ENCODE data around the gene DPP4. TPM values are rescaled to one million over a fixed set of nuclear protein-coding genes. Genes with fewer than 3 reads are reported as not detected.
"Not testable (repeated sequence)": the region's sequence is repeated elsewhere in the genome, so short reads cannot be mapped to it uniquely, and the experiment has no call there.

The DPP4 gene
- total RNA-seq, 1 donor from 2014 or later, result 2.1 TPM

DNA sequence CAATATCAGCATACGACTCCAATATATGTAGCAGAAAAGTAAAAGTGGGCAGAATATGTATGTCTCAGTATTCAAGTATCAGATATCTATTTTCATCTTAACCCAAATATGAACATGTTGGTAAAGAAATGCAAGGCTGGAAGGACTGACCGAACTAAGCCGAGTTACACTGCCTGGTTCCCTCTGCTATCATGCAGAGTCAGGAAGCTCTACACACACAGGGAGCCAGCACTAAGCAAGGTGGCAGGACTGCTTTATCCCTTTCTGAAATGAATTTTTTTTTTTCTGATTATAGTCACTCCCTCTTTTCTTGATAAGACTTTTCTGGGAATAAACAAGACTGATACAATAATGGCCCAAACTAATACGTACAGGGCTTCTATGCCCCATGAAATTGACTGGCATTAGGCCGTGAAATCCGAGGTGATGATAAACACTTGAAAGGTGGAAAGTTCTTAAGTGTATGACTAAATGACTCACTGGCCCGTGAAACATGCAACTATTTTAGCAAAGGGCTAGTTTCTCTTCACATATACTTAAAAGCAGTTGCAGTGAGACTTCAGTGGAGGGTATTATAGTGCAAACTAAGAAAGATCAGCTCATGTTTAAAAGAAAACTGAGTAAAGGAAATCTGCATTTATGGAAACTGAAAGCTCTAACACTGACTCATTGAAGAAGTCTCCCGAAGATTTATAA, 14.9 kb downstream of the DPP4 start:
- no peak for DNase-seq (ENCODE audit: low spot score)

DNA sequence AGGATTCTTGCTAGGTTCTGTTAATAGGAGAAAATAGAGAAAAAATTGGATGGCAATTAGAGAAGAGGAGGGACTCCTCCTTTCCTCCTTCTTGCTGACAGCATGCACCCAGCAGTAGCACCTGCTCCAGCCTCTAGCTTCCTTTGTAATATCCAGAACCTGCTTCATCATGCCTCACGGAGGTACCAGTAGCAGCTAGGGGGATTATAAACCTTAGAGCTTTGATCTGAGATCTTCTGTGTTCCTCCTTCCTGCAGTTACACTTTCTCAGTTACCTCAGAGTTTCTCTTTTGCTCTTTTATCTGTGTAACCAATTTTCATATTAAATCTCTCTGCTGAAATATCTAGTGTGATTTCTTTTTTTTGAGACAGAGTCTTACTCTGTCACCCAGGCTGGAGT, 16.6 kb downstream of the DPP4 start:
- no peak for DNase-seq (ENCODE audit: low spot score)

DNA sequence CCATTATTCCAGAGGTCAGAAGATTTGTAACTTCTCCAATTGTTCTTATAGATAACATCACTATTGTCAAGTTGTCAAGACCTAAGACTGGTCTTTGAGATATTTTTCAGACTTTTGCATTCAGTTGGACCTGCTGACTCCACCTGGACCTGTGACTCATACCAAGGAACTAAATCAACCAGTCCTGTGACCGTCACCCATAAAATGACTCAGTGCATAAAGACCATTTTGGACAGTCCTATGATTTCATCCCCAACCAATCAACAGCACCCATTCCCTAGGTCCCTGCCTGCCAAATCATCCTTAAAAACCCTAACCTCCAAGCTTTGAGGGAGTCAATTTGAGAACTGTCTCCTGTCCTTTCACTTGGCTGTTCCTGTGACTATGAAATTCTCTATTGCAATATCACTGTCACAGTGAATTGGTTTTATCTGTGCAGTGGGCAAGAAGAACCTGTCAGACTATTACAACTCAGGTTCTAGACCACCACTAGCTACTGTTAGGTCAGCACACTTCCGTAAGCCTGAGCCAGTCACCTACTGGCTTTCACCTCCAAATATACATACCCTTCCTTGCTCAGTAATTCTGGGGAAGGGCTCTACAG, 17.1 kb downstream of the DPP4 start:
- DNase-seq (ENCODE audit: low spot score), result no peak

DNA sequence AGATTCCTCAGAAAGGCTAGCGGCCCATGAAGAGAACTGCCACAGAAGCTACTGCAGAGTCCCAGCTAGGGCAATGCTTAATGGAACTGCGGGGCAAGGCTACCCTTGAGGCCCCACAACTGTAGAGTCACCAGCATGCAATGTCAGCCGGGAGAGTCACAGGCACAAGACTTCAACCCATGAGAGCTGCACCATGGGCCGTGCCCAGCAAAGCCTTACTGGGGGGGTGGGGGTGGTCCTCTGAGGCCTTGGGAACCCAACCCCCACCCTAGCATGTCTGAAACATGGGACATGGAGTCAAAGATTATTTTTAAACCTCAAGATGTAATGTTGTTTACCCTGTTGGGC, 20.2 kb downstream of the DPP4 start:
- DNase-seq (ENCODE audit: low spot score), result no peak

DNA sequence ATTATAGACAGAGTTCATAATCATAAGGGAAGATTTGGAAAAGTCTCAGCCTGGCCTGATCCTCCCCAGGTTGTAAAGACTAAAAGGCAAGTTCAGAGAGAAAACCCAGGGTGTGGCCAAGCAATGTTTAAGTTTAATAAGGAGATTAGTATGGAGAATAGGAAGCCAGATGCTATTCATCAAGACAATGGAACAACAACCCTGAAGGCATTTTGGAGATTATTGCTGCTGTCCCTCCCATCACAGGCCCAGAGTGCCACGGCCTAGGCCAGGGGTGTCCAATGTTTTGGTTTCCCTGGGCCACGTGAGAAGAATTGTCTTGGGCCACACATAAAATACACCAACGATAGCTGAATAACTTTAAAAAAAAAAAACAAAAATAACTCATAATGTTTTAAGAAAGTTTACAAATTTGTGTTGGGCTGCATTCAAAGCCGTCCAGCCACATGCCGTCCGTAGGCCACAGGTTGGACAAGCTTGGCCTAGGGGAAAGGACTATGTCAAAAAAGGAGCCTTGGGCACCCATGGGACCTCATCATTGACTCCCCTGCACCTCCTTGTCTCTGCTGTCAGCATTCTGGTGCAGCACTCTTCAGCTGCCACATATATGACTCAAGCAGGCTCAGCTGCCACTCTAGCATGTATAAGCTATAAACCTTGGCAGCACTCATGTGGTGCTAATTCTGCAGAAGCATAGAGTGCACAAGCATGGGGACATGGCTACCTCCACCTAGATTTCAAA, 20.8 kb downstream of the DPP4 start:
- DNase-seq (ENCODE audit: low spot score), result no peak

DNA sequence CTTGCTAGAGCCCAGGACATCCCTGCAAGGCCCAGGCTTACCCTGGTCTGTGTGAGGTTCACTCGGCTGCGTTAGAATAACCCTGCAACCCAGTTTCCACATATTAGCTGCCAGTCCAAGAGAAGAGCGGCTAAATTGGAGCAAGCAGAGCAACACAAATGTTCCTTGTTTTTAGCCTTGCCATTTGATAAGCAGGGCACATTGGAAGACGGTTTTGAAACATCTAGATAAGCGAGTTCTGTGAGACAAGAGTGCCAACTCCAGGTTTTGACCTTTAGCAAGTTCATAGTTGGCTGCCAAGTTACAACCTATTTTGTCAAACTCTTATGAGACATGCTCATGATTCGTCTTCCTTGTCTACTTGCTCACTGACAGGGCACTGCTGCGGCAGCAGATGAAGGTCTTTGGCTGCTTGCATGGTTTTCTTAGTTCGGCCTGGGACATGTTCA, 23.5 kb downstream of the DPP4 start:
- DNase-seq (ENCODE audit: low spot score), result no peak

DNA sequence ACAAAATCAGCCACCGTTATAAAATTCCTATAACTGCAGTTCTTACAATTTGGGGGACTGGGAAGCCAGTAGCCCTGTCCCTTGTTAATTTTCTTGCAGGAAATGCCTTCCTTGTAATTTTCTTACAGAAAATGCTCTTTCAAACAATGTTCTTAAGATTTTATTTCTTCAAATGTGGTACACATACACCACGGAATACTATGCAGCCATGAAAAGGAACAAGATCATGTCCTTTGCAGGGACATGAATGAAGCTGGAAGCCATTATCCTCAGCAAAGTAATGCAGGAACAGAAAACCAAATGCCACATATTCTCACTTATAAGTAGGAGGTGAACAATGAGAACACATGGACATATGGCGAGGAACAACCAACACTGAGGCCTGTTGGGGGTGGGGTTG, 24.9 kb downstream of the DPP4 start:
- DNase-seq (ENCODE audit: low spot score), result not testable (repeated sequence)

DNA sequence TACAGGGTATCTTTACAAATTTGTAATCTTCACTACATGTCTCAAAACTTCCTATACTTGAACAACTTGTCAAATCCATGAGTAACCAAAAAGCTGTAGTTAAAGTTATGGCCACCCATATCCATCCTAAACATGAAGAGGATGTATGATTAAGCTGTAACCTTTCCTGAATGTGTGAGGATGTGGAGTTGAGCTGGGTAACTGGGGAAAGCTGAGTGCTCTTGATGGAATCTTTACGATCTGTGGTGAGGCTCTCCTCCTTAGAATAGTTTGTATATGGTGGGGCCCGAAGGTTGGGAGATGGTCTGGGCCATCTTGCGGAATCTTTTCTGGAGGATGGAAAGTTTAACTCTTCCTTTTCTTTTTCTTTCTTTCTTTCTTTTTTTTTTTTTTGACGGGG, 29.4 kb downstream of the DPP4 start:
- DNase-seq (ENCODE audit: low spot score), result no peak

DNA sequence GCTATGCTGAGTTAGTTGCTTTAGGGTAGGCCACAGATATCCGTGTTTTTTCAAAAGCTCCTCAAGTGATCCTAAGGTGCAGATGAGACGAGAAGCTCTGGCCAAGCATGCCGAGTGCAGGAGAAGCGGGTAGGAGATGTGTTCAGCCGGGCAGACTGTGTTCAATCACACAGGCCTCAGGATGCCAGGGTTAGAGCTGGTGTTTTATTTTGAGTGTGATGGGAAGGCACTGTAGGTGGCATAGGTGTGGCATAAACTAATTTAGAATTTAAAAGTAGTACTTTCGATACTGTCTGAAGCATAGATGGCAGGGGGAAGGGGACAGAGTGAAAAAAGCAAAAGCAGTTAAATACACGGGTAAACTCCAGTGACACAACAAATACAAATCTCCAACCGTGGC, 30.9 kb downstream of the DPP4 start:
- no peak for DNase-seq (ENCODE audit: low spot score)

DNA sequence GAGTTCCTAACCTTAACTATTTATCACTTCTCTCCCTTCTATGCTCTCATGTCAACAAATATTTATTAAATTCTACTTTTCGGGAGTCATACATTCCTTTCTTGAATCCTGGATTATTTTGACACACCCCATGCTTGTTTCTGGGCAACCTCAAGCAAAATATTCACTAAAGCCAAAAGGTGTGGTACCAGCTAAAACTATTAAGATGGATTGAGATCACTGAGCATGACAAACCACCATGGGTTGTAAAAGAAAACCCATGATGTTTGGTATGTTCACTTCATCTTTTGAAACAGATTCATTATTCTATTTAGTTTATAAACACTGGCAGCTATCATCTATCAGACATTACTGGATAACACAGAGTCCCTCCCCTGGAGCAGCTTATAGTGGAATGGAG, 32.5 kb downstream of the DPP4 start:
- no peak for DNase-seq (ENCODE audit: low spot score)

DNA sequence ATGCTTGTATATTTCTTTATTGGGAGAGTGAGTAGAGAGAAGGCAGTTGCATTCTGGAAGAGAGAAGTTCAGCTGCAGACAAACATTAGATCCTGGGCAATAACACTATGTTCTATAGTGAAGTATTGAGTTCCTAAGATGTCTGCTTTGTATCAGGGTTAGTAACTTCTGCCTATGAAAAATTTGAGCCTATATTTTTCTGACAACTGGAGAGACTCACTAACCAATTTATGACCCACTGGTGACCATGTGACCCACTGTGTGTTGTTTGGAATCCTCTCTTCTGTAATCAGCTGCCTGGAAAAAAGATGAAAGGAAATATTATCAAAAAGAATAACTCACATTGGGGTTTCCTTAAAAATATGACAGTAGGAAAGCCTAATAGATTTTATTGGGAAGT, 35.3 kb downstream of the DPP4 start:
- no peak for DNase-seq (ENCODE audit: low spot score)

DNA sequence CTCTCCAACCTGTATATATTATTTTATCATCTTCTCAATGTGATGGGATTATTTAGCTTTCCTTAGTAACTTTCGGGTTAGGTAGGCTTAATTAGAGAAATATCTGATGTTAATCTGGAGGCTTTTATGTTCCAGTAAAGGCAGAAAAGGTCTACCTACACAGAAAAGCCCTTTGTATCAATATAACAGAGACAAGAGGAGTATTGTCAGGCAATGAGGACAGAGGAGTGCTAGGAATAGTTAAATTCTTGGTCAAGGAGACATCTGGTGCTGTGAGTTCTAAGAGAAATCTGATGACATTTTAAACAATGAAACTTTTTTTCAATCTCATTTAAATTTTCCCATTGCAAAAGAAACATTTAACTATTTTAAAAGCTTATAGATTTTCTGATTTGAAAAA, 36.1 kb downstream of the DPP4 start:
- DNase-seq (ENCODE audit: low spot score), result no peak

DNA sequence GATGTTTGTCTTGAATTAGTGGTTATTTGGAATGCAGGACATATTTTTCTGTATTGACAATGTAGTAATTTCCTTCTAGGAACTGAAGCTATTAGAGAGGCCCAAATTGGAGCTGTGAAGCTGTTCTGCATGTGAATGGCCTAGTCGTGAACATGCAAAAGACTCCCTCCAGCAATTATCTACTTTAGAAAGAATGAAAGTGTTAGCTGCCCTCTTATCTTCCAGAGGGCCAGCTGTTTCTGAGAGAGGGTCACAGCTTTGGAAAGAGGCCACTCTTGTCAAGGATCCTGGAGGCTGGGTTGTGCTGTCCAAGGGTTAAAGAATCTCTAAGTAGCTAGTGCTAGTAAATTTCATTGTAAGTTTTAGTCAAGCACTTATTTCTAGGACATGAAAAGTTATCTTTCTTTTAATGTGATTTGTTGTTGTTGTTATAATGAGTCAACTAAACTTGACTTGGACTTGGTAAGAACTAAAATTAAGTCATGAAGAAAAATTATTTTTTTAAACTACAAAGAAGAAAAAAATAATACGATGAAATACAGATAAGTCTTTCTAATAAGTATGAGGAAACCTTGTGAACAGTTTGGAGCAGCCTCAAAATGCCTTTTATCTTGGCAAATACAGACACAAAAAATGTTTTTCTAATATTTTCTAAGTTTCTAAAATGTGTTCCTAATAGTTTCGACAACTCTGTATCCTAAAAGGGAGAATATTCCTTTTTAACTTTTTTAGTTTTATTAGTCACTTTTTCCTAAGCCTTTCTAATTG, 36.8 kb downstream of the DPP4 start:
- DNase-seq (ENCODE audit: low spot score), result no peak

DNA sequence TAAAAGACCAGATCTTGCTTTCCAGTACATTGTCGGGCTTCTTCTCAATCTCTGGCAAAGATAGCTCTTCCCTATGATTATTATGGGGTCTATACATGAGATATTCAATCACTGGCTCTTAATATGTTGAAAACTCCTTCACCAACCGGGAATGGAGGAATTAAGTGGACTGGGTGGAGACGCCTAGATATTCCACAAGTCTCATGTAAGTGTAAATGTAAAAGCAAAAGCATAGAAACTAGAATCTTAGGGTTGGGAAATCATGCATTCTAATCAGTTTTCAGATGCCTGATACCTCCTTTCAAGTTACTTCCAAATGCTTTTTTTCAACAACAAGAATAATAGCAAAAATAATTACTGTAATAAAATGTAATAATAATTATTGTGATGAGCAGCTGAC, 38.0 kb downstream of the DPP4 start:
- DNase-seq (ENCODE audit: low spot score), result no peak

DNA sequence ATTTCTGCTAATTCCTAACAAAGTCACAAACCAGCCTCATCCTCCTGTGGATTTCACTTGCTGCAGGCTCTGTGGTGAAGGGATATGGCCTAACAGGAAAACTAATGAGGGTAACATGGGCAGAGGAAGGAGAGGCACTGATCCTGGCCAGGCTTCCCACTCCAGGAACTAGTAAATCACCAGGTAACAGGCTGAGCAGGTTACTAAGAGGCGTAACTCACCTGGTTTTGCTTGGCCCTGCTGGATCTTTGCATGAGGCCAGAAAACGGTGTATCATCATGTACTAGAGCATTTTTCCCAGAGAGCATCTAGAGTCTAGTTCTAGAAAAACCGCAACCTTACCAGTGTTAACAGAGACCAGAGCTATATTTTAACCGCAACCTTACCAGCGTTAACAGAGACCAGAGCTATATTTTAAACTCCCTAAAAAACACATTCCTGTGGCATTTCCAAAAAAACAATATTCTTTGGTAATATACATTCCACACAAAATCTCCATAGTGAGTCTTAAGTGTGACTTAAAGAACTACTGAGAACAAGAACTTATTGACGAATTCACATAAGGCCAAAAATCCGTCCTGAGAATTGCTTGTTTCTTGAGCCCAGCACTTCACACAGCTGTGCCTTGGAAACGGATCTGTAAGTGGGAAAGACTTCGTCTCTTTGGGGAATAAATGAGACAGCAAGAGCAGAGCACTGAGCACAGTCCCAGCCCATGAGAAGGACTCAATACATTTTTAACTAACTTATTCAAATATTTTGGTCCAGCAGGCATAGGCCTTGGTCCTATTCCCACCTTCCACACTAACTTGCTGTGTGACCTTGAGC, 43.4 kb downstream of the DPP4 start:
- DNase-seq (ENCODE audit: low spot score), result no peak

DNA sequence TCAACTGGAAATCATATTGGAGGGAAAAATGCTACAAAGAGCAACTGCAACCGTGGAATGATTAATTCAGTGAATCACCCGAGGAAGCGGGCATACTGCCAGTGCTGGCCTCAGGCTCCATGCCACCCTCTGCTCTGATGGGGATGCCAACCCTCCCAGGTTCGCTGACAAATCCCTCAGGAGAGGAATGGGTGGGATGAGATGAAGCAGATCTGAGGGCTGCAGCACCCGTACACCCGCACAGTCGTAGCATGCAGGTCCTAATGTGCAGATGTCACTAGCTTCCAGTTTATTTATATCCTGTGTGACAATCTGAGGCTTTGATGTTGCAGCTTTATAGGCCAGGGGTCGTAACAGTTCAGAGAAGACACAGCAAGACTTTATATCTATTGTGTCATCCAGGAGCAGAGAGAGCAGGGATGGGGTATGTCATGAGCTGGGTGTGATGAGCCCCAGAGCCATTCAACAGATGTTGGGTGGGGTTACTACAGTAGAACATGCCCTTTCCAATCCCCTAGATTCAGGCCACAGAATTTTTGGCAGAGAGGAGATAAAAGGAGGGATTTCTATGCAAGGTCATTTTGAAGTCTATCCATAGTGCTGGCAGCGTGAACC, 44.6 kb downstream of the DPP4 start:
- no peak for DNase-seq (ENCODE audit: low spot score)

DNA sequence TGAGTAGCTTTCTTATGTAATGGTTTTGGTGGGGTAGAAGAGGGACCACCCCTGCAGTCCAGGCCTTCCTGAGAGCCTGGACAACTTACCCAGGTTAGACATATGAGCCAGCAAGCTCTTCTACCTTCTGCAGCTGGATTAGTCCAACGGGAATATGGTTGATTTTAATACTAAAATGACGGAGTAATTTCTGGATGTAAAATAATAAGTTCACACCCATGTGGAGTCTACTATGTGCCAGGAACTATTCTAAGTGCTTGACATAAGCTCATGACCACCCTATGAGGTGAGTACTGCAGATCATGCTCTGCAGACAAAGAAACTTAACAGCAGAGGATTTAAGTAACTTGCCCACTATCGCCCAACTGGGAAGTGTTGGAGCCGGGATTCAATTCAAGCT, 45.5 kb downstream of the DPP4 start:
- no peak for DNase-seq (ENCODE audit: low spot score)

DNA sequence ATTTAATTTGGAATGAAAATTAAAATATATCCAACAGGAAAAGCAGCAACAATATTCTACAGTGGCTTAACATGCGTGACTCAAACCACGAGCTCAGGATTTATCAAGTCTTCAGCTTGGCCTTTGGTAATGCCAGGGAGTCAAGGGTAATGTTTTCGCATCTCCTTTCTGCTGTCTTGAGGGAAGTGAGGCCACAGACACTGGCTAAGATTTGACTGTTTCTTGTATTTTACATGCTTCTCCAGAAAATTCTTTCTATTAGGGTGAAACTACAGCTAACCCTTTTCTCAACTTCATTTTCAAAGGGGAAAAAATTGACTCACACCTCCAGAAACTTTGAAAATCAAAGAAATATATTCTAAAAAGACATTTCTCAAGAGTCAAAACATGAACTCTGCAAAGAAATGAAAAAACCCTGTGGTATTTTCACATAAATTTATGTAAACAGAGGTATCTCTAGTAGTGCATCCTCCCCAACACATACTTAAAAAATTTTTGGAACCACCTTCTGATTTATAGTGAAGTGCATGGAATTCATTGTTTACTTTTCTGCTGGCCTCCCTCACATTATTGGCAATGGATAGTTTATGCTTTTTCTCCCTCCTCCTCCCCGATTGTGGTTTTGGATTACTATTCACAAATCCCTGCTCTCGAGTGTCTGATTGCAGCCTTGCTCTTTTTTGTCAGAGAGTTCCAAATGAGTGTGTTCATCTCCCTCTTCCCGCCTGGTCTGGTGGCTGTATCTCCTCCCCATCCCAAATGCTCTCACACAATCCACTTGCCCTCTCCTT, 48.7 kb downstream of the DPP4 start:
- no peak for DNase-seq (ENCODE audit: low spot score)

DNA sequence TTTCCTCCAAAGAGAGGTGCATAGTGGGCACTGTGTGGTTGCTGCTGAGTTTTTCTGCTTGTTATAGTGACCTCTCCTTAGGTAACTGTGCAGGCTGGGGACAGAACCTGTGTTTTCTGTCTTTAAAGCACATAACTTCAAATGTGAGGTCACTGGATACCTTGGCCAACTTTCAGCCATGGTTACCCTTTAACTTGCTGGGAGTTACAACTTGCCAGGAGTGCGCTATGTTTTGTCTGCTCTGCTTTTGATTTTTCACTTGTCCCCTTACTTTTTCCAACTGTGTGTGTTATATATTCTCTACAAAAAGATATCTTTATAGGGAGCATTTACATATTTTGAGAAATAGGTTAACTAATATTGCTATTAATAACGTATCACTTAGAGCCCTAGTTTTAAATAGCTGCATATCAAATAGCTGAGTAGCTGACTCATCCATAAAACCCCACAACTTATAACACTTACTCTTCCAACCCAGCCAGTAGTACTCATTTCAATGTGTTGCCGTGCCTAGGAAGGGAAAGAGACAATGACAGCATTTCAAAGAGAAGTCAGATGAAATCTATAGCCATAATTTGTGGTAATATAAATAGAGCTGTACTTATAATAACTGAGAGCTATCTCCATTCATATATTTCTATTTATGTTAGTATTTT, 51.6 kb downstream of the DPP4 start:
- no peak for DNase-seq (ENCODE audit: low spot score)

Data from ureter (tissue), 1 donor.